HEK293 (cell line): ENCODE measurements around the gene EYS.

Experiments used
- CTCF ChIA-PET: fragments of 350-600 bp; formaldehyde crosslinking; extraction: SDS; loops from one replicate; lab custom pipeline; 2021; ENCODE audit warnings: antibody characterized with exemption; lab: Yijun Ruan, JAX
- POLR2A ChIA-PET: fragments of 300-600 bp; formaldehyde crosslinking; extraction: SDS; loops from one replicate; lab custom pipeline; 2020; ENCODE audit warnings: antibody characterized with exemption, inconsistent platforms; lab: Yijun Ruan, JAX
- H3K27ac ChIP-seq: fragments of 200-500 bp; sonication (Bioruptor generic); 2 replicates; pipeline ENCODE4 v1.5.1; 2014; ENCODE audit warnings: low read depth, low read length, control low read depth, inconsistent platforms; ENCODE audit errors: extremely low read depth
- H3K36me3 ChIP-seq, 2 experiments: fragments of 200-500 bp in 1 of 2; sonication (Bioruptor generic) in 1 of 2; 1 replicate in 1 of 2; 2 replicates in 1 of 2; pipeline ENCODE4 v1.5.1; 2014 to 2017; ENCODE audit warnings: inconsistent platforms in 2 of 2, low read length in 2 of 2; ENCODE audit not compliant: control insufficient read depth in 2 of 2, insufficient read depth in 1 of 2
- H3K4me1 ChIP-seq: fragments of 200-500 bp; sonication (Bioruptor generic); 2 replicates; pipeline ENCODE4 v1.5.1; 2014; ENCODE audit warnings: mild to moderate bottlenecking, low read length, inconsistent platforms; ENCODE audit not compliant: control insufficient read depth, insufficient read depth
- H3K4me3 ChIP-seq: 2 replicates; pipeline ENCODE4 v1.5.1; 2011; ENCODE audit warnings: low read depth, mild to moderate bottlenecking, control low read depth, low read length, moderate library complexity
- H3K9me3 ChIP-seq: fragments of 200-500 bp; sonication (Bioruptor generic); 2 replicates; pipeline ENCODE4 v1.5.1; 2014; ENCODE audit warnings: low read depth, low read length, inconsistent platforms; ENCODE audit not compliant: control insufficient read depth, insufficient read depth
- HOXC10 ChIP-seq: sonication (generic); formaldehyde crosslinking; IDR thresholded peaks from 2 replicates; pipeline ENCODE4 v1.8.1; 2023; ENCODE audit warnings: mild to moderate bottlenecking, missing genetic modification reagents
- KLF1 ChIP-seq: fragments of 450-650 bp; formaldehyde crosslinking; IDR thresholded peaks from 2 replicates; pipeline ENCODE4 v1.5.1; 2016; ENCODE audit warnings: missing biosample characterization, missing genetic modification characterization
- KLF8 ChIP-seq: fragments of 450-650 bp; formaldehyde crosslinking; IDR thresholded peaks from 2 replicates; pipeline ENCODE4 v1.5.1; 2016; ENCODE audit warnings: missing biosample characterization, missing genetic modification characterization
- SCRT2 ChIP-seq: fragments of 450-650 bp; formaldehyde crosslinking; IDR thresholded peaks from 2 replicates; pipeline ENCODE4 v1.5.1; 2016; ENCODE audit warnings: missing biosample characterization, missing genetic modification characterization
- SP2 ChIP-seq: fragments of 450-650 bp; formaldehyde crosslinking; IDR thresholded peaks from 2 replicates; pipeline ENCODE4 v1.5.1; 2016; ENCODE audit warnings: missing biosample characterization, missing genetic modification characterization
- ZBTB7A ChIP-seq: fragments of 450-650 bp; formaldehyde crosslinking; IDR thresholded peaks from 2 replicates; pipeline ENCODE4 v1.5.1; 2016; ENCODE audit warnings: low read depth, missing biosample characterization, missing genetic modification characterization
- ZFHX2 ChIP-seq: fragments of 450-650 bp; formaldehyde crosslinking; conservative IDR thresholded peaks from 2 replicates; pipeline ENCODE4 v1.5.1; 2016; ENCODE audit warnings: missing biosample characterization, missing genetic modification characterization
- ZNF24 ChIP-seq: fragments of 450-650 bp; formaldehyde crosslinking; IDR thresholded peaks from 2 replicates; pipeline ENCODE4 v1.5.1; 2016; ENCODE audit warnings: missing biosample characterization, missing genetic modification characterization
- ZNF266 ChIP-seq: fragments of 450-650 bp; formaldehyde crosslinking; IDR thresholded peaks from 2 replicates; pipeline ENCODE4 v1.5.1; 2016; ENCODE audit warnings: missing biosample characterization, missing genetic modification characterization, low read depth
- ZNF311 ChIP-seq: fragments of 450-650 bp; formaldehyde crosslinking; IDR thresholded peaks from 2 replicates; pipeline ENCODE4 v1.5.1; 2017; ENCODE audit warnings: missing biosample characterization, missing genetic modification characterization, borderline replicate concordance
- ZNF354C ChIP-seq: fragments of 450-650 bp; formaldehyde crosslinking; IDR thresholded peaks from 2 replicates; pipeline ENCODE4 v1.5.1; 2016; ENCODE audit warnings: missing biosample characterization, missing genetic modification characterization, low read depth, borderline replicate concordance
- ZNF391 ChIP-seq: fragments of 450-650 bp; formaldehyde crosslinking; IDR thresholded peaks from 2 replicates; pipeline ENCODE4 v1.5.1; 2016; ENCODE audit warnings: low read depth, missing biosample characterization, missing genetic modification characterization, borderline replicate concordance
- ZNF404 ChIP-seq: fragments of 450-650 bp; formaldehyde crosslinking; IDR thresholded peaks from 2 replicates; pipeline ENCODE4 v1.5.1; 2017; ENCODE audit warnings: missing biosample characterization, missing genetic modification characterization
- ZNF433 ChIP-seq: fragments of 450-650 bp; formaldehyde crosslinking; IDR thresholded peaks from 2 replicates; pipeline ENCODE4 v1.5.1; 2016; ENCODE audit warnings: missing biosample characterization, missing genetic modification characterization, low read depth
- ZNF530 ChIP-seq: fragments of 450-650 bp; formaldehyde crosslinking; IDR thresholded peaks from 2 replicates; pipeline ENCODE4 v1.5.1; 2016; ENCODE audit warnings: low read depth, missing biosample characterization, missing genetic modification characterization
- ZNF544 ChIP-seq: fragments of 450-650 bp; formaldehyde crosslinking; IDR thresholded peaks from 2 replicates; pipeline ENCODE4 v1.5.0; 2017; ENCODE audit warnings: missing biosample characterization, missing genetic modification characterization
- ZNF549 ChIP-seq: fragments of 450-650 bp; IDR thresholded peaks from 2 replicates; pipeline ENCODE4 v1.5.1; 2018; ENCODE audit warnings: missing biosample characterization, missing genetic modification characterization, mild to moderate bottlenecking, inconsistent platforms, moderate library complexity
- ZNF600 ChIP-seq: fragments of 450-650 bp; formaldehyde crosslinking; IDR thresholded peaks from 2 replicates; pipeline ENCODE4 v1.5.1; 2016; ENCODE audit warnings: missing biosample characterization, missing genetic modification characterization
- ZNF707 ChIP-seq: fragments of 450-650 bp; formaldehyde crosslinking; IDR thresholded peaks from 2 replicates; pipeline ENCODE4 v1.5.1; 2016; ENCODE audit warnings: missing biosample characterization, missing genetic modification characterization
- ZNF76 ChIP-seq: fragments of 450-650 bp; formaldehyde crosslinking; IDR thresholded peaks from 2 replicates; pipeline ENCODE4; 2016; ENCODE audit warnings: low read depth, missing biosample characterization, missing genetic modification characterization, borderline replicate concordance
- ZSCAN30 ChIP-seq: fragments of 450-650 bp; IDR thresholded peaks from 2 replicates; pipeline ENCODE4 v1.5.1; 2018; ENCODE audit warnings: missing biosample characterization, mild to moderate bottlenecking, missing genetic modification characterization, moderate library complexity
- TF ChIP-seq, protein P1 (sequence below): fragments of 450-650 bp; formaldehyde crosslinking; IDR thresholded peaks from 2 replicates; pipeline ENCODE4 v1.5.1; 2016; ENCODE audit warnings: missing biosample characterization, missing genetic modification characterization, low read depth
- TF ChIP-seq, protein P2 (sequence below): fragments of 450-650 bp; formaldehyde crosslinking; IDR thresholded peaks from 2 replicates; pipeline ENCODE4 v1.5.1; 2016; ENCODE audit warnings: missing biosample characterization, missing genetic modification characterization
- TF ChIP-seq, protein P3 (sequence below): fragments of 450-650 bp; formaldehyde crosslinking; IDR thresholded peaks from 2 replicates; pipeline ENCODE4 v1.5.1; 2016; ENCODE audit warnings: missing biosample characterization, missing genetic modification characterization
- TF ChIP-seq, protein P4 (sequence below): fragments of 450-650 bp; formaldehyde crosslinking; IDR thresholded peaks from 2 replicates; pipeline ENCODE4 v1.5.1; 2016; ENCODE audit warnings: missing biosample characterization, missing genetic modification characterization

Gene EYS

DNA sequence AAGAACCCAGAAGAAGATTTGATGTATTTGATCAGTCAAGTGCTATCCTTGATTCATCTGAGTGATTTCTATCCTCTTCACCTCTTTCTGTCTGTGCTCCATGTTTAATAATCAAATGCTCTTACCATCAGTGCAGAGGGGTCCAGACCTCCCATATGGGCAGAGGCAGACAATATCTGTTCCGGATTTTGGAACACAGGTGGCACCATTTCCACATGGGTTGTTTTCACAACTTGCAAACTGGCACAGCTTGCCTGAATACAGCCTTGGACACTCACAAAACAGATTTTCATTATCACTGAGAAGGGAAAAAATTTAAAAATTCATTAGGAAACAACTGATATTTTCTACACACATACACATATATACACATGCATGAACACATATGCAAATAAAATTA is 1843.0 kb downstream of the EYS start (continued):
- TF ChIP-seq, protein P1, sequence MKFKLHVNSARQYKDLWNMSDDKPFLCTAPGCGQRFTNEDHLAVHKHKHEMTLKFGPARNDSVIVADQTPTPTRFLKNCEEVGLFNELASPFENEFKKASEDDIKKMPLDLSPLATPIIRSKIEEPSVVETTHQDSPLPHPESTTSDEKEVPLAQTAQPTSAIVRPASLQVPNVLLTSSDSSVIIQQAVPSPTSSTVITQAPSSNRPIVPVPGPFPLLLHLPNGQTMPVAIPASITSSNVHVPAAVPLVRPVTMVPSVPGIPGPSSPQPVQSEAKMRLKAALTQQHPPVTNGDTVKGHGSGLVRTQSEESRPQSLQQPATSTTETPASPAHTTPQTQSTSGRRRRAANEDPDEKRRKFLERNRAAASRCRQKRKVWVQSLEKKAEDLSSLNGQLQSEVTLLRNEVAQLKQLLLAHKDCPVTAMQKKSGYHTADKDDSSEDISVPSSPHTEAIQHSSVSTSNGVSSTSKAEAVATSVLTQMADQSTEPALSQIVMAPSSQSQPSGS (tag by site-specific recombination), result no peak
- no peak for TF ChIP-seq SP2 (tag by site-specific recombination)

DNA sequence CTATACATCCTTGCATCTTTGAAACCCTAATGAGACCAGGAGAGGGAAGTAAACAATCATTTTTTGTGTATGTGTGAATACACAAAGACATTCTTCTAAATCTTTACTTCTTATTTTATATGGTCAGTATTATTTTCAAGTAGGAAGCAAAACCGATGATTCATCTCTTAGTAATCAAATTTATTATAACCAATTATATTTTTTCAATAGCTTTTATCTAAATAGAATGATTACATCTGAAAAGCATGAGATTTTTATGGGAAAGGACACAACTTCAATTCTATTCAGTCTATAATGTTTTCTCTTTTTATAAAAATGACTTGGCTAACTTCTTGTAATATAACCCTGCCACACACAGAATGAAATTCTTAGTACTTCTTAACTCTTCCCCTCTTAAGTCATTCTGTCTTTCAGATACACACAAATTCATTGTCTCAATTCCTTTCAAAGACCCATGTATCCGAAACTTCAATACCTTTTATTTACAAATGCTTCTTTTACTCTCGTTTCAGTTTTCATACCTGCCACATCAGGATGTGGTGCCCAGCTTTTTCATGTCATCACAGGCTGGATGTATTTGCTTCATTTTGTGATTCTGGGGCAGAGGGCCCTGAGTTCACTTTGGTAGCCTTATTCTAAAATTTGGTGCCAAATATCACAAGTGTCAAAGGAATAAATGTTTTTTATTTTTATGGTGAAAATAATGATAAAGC is 1844.4 kb downstream of the EYS start:
- Histone ChIP-seq H3K27ac (no peak overlapping the region), H3K4me3 (no peak overlapping the region), H3K9me3 (no peaks in the 10 kb centered on the region), H3K36me3 (no peaks in the 10 kb centered on the region), H3K4me1 (no peaks in the 10 kb centered on the region)
- CTCF ChIA-PET, result no interaction called here
- TF ChIP-seq ZNF549 (tag by site-specific recombination), result no peak
- TF ChIP-seq ZSCAN30 (tag by site-specific recombination), result no peak
- TF ChIP-seq ZBTB7A (tag by site-specific recombination), result no peak
- TF ChIP-seq, protein P2, sequence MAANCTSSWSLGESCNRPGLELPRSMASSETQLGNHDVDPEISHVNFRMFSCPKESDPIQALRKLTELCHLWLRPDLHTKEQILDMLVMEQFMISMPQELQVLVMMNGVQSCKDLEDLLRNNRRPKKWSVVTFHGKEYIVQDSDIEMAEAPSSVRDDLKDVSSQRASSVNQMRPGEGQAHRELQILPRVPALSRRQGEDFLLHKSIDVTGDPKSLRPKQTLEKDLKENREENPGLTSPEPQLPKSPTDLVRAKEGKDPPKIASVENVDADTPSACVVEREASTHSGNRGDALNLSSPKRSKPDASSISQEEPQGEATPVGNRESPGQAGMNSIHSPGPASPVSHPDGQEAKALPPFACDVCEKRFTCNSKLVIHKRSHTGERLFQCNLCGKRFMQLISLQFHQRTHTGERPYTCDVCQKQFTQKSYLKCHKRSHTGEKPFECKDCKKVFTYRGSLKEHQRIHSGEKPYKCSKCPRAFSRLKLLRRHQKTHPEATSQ, result no peak
- no peak for TF ChIP-seq ZNF266 (tag by site-specific recombination)
- no peak for TF ChIP-seq ZNF433 (tag by site-specific recombination)
- TF ChIP-seq ZNF76 (tag by site-specific recombination), result no peak
- no peak for TF ChIP-seq SCRT2
- no peak for TF ChIP-seq ZNF707 (tag by site-specific recombination)
- no peak for TF ChIP-seq ZNF530
- no peak for TF ChIP-seq SP2 (tag by site-specific recombination)
- TF ChIP-seq ZFHX2 (tag by site-specific recombination), result no peak
- no peak for TF ChIP-seq HOXC10 (CRISPR knock-in tag)
- no peak for TF ChIP-seq ZNF24 (tag by site-specific recombination)
- TF ChIP-seq ZNF544 (tag by site-specific recombination), result no peak
- TF ChIP-seq KLF1 (tag by site-specific recombination), result no peak
- TF ChIP-seq, protein P3, sequence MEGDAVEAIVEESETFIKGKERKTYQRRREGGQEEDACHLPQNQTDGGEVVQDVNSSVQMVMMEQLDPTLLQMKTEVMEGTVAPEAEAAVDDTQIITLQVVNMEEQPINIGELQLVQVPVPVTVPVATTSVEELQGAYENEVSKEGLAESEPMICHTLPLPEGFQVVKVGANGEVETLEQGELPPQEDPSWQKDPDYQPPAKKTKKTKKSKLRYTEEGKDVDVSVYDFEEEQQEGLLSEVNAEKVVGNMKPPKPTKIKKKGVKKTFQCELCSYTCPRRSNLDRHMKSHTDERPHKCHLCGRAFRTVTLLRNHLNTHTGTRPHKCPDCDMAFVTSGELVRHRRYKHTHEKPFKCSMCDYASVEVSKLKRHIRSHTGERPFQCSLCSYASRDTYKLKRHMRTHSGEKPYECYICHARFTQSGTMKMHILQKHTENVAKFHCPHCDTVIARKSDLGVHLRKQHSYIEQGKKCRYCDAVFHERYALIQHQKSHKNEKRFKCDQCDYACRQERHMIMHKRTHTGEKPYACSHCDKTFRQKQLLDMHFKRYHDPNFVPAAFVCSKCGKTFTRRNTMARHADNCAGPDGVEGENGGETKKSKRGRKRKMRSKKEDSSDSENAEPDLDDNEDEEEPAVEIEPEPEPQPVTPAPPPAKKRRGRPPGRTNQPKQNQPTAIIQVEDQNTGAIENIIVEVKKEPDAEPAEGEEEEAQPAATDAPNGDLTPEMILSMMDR (tag by site-specific recombination), result no peak
- no peak for TF ChIP-seq ZNF391 (tag by site-specific recombination)
- TF ChIP-seq, all 188 proteins: peak for 0
- POLR2A ChIA-PET, result no interaction called here

DNA sequence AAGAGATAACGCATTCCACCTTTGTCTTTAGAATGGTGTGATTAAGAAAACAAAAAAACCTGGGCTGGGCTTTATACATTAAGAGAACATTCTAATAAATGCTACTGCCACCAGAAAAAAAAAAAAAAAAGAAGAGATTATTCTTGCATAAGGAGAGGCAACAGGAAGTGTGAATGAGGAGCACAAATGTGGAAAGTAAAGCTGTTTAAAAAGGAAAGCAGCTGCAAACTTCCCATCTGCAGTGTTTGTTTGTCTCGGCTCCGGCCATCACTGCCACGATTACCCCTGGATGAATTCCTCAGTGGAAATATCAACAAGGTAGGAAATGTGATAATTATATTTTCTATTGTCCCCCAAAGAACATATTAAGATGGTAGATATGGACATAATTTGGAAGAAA is 1847.5 kb downstream of the EYS start:
- no peaks in the 10 kb centered on the region for H3K9me3 ChIP-seq
- H3K27ac ChIP-seq, result no peak overlapping the region
- H3K4me3 ChIP-seq, result no peak overlapping the region
- ChIA-PET CTCF (no interaction called here), POLR2A (no interaction called here)
- no peaks in the 10 kb centered on the region for H3K4me1 ChIP-seq
- H3K36me3 ChIP-seq, result no peaks in the 10 kb centered on the region
- TF ChIP-seq KLF8 (tag by site-specific recombination) (no peak), ZNF24 (tag by site-specific recombination) (no peak), ZNF600 (no peak), ZNF311 (tag by site-specific recombination) (no peak), ZNF404 (no peak), ZNF354C (tag by site-specific recombination) (no peak)
- TF ChIP-seq, protein P4, sequence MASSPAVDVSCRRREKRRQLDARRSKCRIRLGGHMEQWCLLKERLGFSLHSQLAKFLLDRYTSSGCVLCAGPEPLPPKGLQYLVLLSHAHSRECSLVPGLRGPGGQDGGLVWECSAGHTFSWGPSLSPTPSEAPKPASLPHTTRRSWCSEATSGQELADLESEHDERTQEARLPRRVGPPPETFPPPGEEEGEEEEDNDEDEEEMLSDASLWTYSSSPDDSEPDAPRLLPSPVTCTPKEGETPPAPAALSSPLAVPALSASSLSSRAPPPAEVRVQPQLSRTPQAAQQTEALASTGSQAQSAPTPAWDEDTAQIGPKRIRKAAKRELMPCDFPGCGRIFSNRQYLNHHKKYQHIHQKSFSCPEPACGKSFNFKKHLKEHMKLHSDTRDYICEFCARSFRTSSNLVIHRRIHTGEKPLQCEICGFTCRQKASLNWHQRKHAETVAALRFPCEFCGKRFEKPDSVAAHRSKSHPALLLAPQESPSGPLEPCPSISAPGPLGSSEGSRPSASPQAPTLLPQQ, result no peak
